ENCODE results near the gene KDM4B. TPM values are rescaled to one million over a fixed set of nuclear protein-coding genes. Genes with fewer than 3 reads are reported as not detected.

KDM4B gene
- total and polyA plus RNA-seq, 9 of the 15 experiments (the other 6 are each of a cell fraction or from before 2014, with no cell fraction given): 0.21 to 29.9 (median 7.3) TPM

DNA sequence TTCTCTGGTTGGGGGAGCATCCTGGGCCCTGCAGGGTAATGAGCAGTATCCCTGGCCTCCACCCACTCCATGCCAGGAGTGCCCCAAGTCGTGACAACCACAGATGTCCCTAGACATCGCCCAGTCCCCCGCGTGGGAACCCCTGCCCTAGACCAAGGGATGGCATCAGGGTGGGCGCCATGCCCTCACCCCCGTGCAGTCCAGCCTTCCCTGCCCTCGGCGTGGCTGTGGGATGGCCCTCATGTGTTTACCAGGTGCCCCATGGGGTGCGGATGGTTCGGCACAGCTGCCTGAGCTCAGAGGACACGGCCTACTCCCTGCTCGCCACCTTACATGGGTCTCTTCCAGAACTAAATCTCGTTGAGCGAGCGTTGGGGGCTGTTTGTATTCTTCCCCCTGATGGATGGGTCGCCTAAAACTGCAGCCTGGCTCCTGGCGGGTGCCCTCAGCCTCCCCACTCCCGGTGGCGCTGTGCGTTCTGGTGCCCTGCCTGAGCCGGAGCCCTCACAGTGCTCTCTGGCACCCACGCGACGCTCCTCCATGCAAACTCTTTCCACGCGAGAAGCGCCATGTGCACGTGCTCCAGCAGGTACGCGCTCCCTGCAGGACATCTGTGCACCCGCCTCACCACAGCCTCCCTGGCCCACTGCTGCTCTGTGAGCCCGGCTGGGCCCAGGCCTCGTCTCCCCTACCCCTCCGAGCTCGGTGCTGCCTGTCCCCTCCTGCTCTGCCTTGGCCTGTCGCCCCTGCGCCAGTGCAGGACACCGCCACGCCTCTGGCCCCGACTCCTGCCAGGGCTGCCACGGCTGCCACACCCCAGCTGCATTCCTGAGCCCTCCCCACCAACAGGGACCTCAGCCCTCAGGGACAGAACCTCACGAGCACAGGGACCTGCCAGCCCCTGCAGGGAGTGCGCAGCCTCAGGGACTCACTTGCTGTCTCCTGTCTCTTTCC lies 145.0 kb downstream of the KDM4B start:
- no peak overlapping the region for H2AFZ ChIP-seq (ENCODE audit: low read depth, low read length)
- TF ChIP-seq RBM22 (IDR thresholded peaks at IDR 0.05; ENCODE audit: low read depth, low read length, poor library complexity, severe bottlenecking) (peak; percentile 28), ZNF696 (CRISPR knock-in tag; conservative IDR thresholded peaks at IDR 0.05) (no peak)
- intact Hi-C loops (cut with micrococcal nuclease) (no loop called here), in situ Hi-C loops (cut with MboI) (no loop called here)
- DNase-seq (ENCODE audit: extremely low read depth in 1 of 4, low spot score in 3 of 4): no peak
- H3K9me1 ChIP-seq (ENCODE audit: control insufficient read depth, insufficient read depth, low read length): no peaks in the 10 kb centered on the region
- ChIA-PET POLR2A (interaction anchor here (0.6 kb wide), 1 partner anchor 103 kb away, joined by 3 read pairs; no protein-coding TSS in a partner anchor), CTCF (ENCODE audit: low intra/inter-chr PET ratio) (no interaction called here)
- H3K9me3 ChIP-seq (replicated peaks; ENCODE audit: control insufficient read depth, insufficient read depth, low read depth, low read length): no peaks in the 10 kb centered on the region
- H3K4me3 ChIP-seq: no peak overlapping the region
- no peaks in the 10 kb centered on the region for H3K27me3 ChIP-seq (ENCODE audit: control insufficient read depth in 2 of 2, insufficient read depth in 2 of 2, low read length in 2 of 2)
- no peaks in the 10 kb centered on the region for H3K79me2 ChIP-seq (ENCODE audit: control insufficient read depth, insufficient read depth, low read length)
- H3K9ac ChIP-seq (ENCODE audit: insufficient read depth in 1 of 2, low read depth in 2 of 2, low read length in 2 of 2): no peak overlapping the region; a peak in 1 of 4 replicates
- peaks cover 0 to 30% of the 10 kb centered on the region in 2 experiments; a peak in 1 of 5 replicates for H3K4me1 ChIP-seq (replicated peaks in 1 of 2; ENCODE audit: control insufficient read depth in 2 of 2, insufficient read depth in 2 of 2, low read length in 2 of 2)
- BruUV-seq (replicated peaks): no TSS peak
- 93% methylated on average over 34 of the region's 43 CpGs for WGBS (ENCODE audit: insufficient coverage, low coverage, missing lambda C conversion rate)
- no peak overlapping the region for H3K27ac ChIP-seq (ENCODE audit: extremely low read depth, low read depth, low read length)
- no peak overlapping the region for H3K4me2 ChIP-seq (ENCODE audit: insufficient read depth, low read length)
- H4K20me1 ChIP-seq (replicated peaks; ENCODE audit: control insufficient read depth, insufficient read depth, low read length): 0 out of 2 replicates have a peak, but pooled peaks cover 7% of the 10 kb centered on the region
- no peak for ATAC-seq
- no peak for FAIRE-seq
- peaks cover 23% of the 10 kb centered on the region; the same call in 1 of the 3 replicates for H3K36me3 ChIP-seq (ENCODE audit: control insufficient read depth, insufficient read depth, low read length)

DNA sequence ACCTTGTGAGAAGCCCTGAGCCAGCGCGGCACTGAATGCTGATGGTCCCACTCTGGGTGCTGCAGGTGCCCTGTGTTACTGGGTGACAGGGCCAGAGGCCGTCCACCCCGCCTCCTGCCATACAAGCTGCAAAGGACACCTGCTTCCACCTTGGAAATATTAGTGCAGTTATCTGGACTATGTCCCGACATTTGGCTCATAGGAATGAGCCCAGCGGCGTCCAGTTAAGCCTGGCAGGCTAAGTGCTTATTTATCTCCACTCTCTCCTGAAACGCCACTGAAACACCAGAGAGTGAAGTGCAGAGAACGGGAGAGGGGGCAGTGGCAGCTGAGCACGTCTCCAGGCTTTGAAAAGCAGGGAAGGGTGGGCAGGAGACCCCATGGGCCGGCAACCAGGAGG lies 145.8 kb downstream of the KDM4B start:
- H3K27me3 ChIP-seq (ENCODE audit: control insufficient read depth in 2 of 2, insufficient read depth in 2 of 2, low read length in 2 of 2): no peaks in the 10 kb centered on the region
- intact Hi-C loops (cut with micrococcal nuclease): no loop called here
- no peaks in the 10 kb centered on the region for H3K79me2 ChIP-seq (ENCODE audit: control insufficient read depth, insufficient read depth, low read length)
- ATAC-seq: no peak
- H3K27ac ChIP-seq (ENCODE audit: extremely low read depth, low read depth, low read length): no peak overlapping the region
- H3K4me1 ChIP-seq (replicated peaks in 1 of 2; ENCODE audit: control insufficient read depth in 2 of 2, insufficient read depth in 2 of 2, low read length in 2 of 2): peaks cover 0 to 30% of the 10 kb centered on the region in 2 experiments; a peak in 1 of 5 replicates
- no TSS peak for BruUV-seq (replicated peaks)
- H3K36me3 ChIP-seq (ENCODE audit: control insufficient read depth, insufficient read depth, low read length): peaks cover 23% of the 10 kb centered on the region; the same call in 1 of the 3 replicates
- in situ Hi-C loops (cut with MboI): no loop called here
- WGBS (ENCODE audit: insufficient coverage, low coverage, missing lambda C conversion rate): 89% methylated on average over 7 of the region's 11 CpGs
- no peak for DNase-seq (ENCODE audit: extremely low read depth in 1 of 4, low spot score in 3 of 4)
- ChIA-PET POLR2A (interaction anchor here (0.7 to 2.0 kb wide), 2 partner anchors 9 to 345 kb away, joined by 3 to 6 read pairs; no protein-coding TSS in a partner anchor), CTCF (ENCODE audit: low intra/inter-chr PET ratio) (no interaction called here)
- H3K4me3 ChIP-seq: no peak overlapping the region
- H3K9me3 ChIP-seq (replicated peaks; ENCODE audit: control insufficient read depth, insufficient read depth, low read depth, low read length): no peaks in the 10 kb centered on the region
- no peak overlapping the region for H2AFZ ChIP-seq (ENCODE audit: low read depth, low read length)
- no peaks in the 10 kb centered on the region for H3K9me1 ChIP-seq (ENCODE audit: control insufficient read depth, insufficient read depth, low read length)
- no peak for FAIRE-seq
- no peak overlapping the region for H3K4me2 ChIP-seq (ENCODE audit: insufficient read depth, low read length)
- H3K9ac ChIP-seq (ENCODE audit: insufficient read depth in 1 of 2, low read depth in 2 of 2, low read length in 2 of 2): no peak overlapping the region
- H4K20me1 ChIP-seq (replicated peaks; ENCODE audit: control insufficient read depth, insufficient read depth, low read length): 0 out of 2 replicates have a peak, but pooled peaks cover 7% of the 10 kb centered on the region
- TF ChIP-seq RBM22 (IDR thresholded peaks at IDR 0.05; ENCODE audit: low read depth, low read length, poor library complexity, severe bottlenecking): no peak
- no peak for TF ChIP-seq RBM34 (IDR thresholded peaks at IDR 0.05; ENCODE audit: borderline replicate concordance, insufficient read depth, low read length)
- TF ChIP-seq CBX3 (IDR thresholded peaks at IDR 0.05; ENCODE audit: borderline replicate concordance in 1 of 2, low read length in 2 of 2): no peak
- TF ChIP-seq STAG1 (CRISPR knock-in tag; IDR thresholded peaks at IDR 0.05; ENCODE audit: borderline replicate concordance): no peak
- no peak for TF ChIP-seq SETDB1 (IDR thresholded peaks at IDR 0.05; ENCODE audit: low read length)
- TF ChIP-seq, protein P1, sequence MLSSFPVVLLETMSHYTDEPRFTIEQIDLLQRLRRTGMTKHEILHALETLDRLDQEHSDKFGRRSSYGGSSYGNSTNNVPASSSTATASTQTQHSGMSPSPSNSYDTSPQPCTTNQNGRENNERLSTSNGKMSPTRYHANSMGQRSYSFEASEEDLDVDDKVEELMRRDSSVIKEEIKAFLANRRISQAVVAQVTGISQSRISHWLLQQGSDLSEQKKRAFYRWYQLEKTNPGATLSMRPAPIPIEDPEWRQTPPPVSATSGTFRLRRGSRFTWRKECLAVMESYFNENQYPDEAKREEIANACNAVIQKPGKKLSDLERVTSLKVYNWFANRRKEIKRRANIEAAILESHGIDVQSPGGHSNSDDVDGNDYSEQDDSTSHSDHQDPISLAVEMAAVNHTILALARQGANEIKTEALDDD (IDR thresholded peaks at IDR 0.05): no peak
- no peak for TF ChIP-seq CEBPG (CRISPR knock-in tag; IDR thresholded peaks at IDR 0.05)
- TF ChIP-seq CEBPG (tag; conservative IDR thresholded peaks at IDR 0.05 in 1 of 2, IDR thresholded peaks at IDR 0.05 in 1 of 2): no peak
- TF ChIP-seq SAP30 (IDR thresholded peaks at IDR 0.05; ENCODE audit: borderline replicate concordance, insufficient read depth, low read depth, low read length, poor library complexity, severe bottlenecking): no peak
